ENCODE results near the gene MBNL1. TPM values are rescaled to one million over a fixed set of nuclear protein-coding genes. Genes with fewer than 3 reads are reported as not detected.

The MBNL1 gene
- total and polyA plus RNA-seq, 2 of the 13 experiments (the other 11 are each of a cell fraction or from before 2014, with no cell fraction given), result 27.1 to 55.4 TPM

- no peaks in the 10 kb centered on the region for H3K36me3 ChIP-seq (replicated peaks in 1 of 2; ENCODE audit: control insufficient read depth in 1 of 2, insufficient read depth in 2 of 2, low read length in 2 of 2)
- no TSS peak for BruUV-seq (replicated peaks)
- intact Hi-C loops (cut with micrococcal nuclease; ENCODE audit: unreplicated experiment) (no loop called here), in situ Hi-C loops (cut with HindIII; ENCODE audit: extremely low pct_ligation_motif_present, low pct_unique_long_range_greater_than_20kb) (no loop called here)
- TF ChIP-seq MAF1 (CRISPR knock-in tag; IDR thresholded peaks at IDR 0.05; ENCODE audit: borderline replicate concordance) (no peak), DMTF1 (CRISPR knock-in tag; IDR thresholded peaks at IDR 0.05) (no peak), ZNF816 (CRISPR knock-in tag; IDR thresholded peaks at IDR 0.05; ENCODE audit: borderline replicate concordance) (no peak), ZNF792 (CRISPR knock-in tag; IDR thresholded peaks at IDR 0.05) (no peak), ETS1 (CRISPR knock-in tag; IDR thresholded peaks at IDR 0.05) (no peak), TBX2 (CRISPR knock-in tag; IDR thresholded peaks at IDR 0.05; ENCODE audit: borderline replicate concordance) (no peak), SMAD3 (CRISPR knock-in tag; IDR thresholded peaks at IDR 0.05) (no peak), HMGXB3 (CRISPR knock-in tag; IDR thresholded peaks at IDR 0.05; ENCODE audit: borderline replicate concordance) (no peak)
- H3K27ac ChIP-seq (ENCODE audit: extremely low read length, insufficient read depth, low read length), result no peak overlapping the region
- no peak overlapping the region for H3K9ac ChIP-seq (ENCODE audit: insufficient read depth, low read depth, low read length)
- FAIRE-seq (no peak), DNase-seq (ENCODE audit: low spot score) (no peak), ATAC-seq (no peak)
- H3K9me3 ChIP-seq (ENCODE audit: low read length), result no peaks in the 10 kb centered on the region
- no peaks in the 10 kb centered on the region for H3K27me3 ChIP-seq (ENCODE audit: control insufficient read depth in 1 of 2, insufficient read depth in 2 of 2, low read length in 2 of 2)
- ChIA-PET CTCF (ENCODE audit: low intra/inter-chr PET ratio, low total read pairs) (no interaction called here), POLR2A (no interaction called here)
- no peaks in the 10 kb centered on the region for H3K4me1 ChIP-seq (ENCODE audit: insufficient read depth, low read length)
- H3K4me2 ChIP-seq (ENCODE audit: low read depth, low read length), result no peak overlapping the region
- no peak overlapping the region for H3K4me3 ChIP-seq (replicated peaks in 1 of 3; ENCODE audit: insufficient read depth in 1 of 3, low read depth in 2 of 3, low read length in 3 of 3)
- no peaks in the 10 kb centered on the region for H4K20me1 ChIP-seq (ENCODE audit: insufficient read depth, low read length)
- H3K79me2 ChIP-seq (ENCODE audit: insufficient read depth, low read length), result no peaks in the 10 kb centered on the region
- WGBS (ENCODE audit: low lambda C conversion rate), result 69% methylated on average over 2 of the region's 2 CpGs
- no peak overlapping the region for H2AFZ ChIP-seq (ENCODE audit: low read length)
These were observed 36.0 kb upstream of the MBNL1 start for GRCh38 chr3:152232679-152233078.
